ENCODE measurements around the gene PPP2R2B.
"Not testable (repeated sequence)": the region's sequence is repeated elsewhere in the genome, so short reads cannot be mapped to it uniquely, and the experiment has no call there.

The PPP2R2B gene

DNA sequence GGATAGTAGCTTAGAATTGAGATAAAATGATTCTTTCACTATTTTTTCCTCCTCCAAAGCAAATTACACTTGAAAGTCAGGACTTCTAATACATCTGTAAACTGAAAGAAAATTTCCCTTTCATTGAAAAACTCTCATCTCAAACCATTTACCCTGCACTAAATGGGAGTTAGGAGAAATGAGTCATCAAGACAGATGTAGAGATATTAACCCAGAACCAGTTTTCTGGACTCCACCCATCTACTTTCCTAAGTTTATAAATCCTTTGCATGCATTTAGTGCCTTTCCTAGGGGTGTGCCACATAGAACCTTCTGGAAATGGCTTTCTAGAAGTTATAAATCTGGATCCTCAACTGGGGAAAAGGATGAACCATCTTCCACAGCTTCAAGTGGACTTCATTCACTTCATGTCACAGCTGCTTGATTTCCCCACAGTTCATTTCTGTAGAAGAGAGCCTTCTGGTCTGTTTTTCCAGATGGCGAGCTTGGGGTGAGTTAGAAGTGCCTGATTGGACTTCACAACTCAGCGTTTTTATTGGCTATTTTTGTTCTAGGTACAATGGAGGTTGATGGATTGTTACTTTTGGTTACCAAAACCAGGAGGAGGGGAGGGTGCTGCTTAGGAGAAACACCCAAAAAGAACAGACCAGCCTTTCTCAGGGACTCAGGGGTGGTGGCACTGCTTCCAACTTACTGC, 290.1 kb downstream of the PPP2R2B start:
- no peak for DNase-seq

DNA sequence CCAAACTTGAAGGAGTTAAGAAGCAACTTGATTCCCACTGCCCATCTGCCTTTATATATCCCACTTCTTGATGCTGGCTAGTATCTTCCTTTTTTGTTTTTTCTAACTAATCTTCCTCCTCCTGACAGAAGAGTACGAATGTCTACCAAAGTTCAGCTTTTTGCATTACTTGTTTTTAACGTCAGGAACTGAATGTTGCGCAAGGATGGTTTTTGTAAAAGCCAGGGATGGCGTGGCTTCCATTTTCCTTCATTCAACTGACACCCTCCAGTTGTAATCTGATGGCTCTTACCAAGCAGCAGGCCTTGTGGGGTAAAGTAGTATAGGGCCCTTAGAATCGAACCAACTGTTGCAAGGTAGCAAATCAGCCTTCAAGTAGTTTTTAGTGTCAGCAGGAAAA, 291.8 kb downstream of the PPP2R2B start:
- peak; percentile 59 for DNase-seq

GRCh38 chr5:146584750-146585149, 293.8 kb downstream of the PPP2R2B start:
- DNase-seq, result no peak

GRCh38 chr5:146582051-146582596, 296.4 kb downstream of the PPP2R2B start:
- no peak for DNase-seq

DNA sequence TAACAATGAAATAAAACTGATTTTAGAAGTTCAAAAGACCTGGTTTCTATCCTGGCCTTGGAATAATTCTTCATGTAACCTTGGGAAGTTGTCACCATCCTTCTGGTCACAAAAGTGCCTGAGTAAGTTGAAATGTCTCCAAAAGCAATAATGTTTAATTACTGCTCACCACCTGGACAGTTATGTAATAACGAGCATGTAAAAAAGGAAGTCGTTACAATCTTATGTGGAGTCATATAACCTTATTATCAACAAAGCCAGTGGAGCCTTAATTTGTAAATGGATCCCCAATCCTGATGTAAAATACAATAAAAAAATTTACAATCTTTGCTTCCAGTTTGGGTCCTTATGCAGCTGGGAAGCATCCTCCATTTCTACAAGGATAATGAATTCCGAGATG, 298.3 kb downstream of the PPP2R2B start:
- DNase-seq, result peak; percentile 5

- DNase-seq, result peak; percentile 54
Measured at GRCh38 chr5:146574713-146575112, 303.8 kb downstream of the PPP2R2B start.

DNA sequence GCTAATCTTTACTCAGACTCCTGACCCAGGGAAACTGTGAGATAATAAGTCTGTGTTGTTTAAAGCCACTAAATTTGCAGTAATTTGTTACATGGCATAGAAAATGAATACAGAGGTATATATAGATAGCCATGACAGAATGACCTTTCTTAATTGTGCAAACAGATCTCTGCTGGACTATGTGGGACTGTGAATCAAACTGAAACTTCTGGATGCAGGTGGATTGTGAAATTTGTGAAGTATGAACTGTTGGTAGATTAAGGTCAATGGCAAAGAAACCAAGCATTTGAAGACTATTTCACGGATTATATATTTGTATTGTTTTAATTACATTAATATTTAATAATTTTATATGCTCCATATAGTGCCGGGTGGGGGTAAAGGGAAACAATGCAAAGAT, 310.4 kb downstream of the PPP2R2B start:
- no peak for DNase-seq

DNA sequence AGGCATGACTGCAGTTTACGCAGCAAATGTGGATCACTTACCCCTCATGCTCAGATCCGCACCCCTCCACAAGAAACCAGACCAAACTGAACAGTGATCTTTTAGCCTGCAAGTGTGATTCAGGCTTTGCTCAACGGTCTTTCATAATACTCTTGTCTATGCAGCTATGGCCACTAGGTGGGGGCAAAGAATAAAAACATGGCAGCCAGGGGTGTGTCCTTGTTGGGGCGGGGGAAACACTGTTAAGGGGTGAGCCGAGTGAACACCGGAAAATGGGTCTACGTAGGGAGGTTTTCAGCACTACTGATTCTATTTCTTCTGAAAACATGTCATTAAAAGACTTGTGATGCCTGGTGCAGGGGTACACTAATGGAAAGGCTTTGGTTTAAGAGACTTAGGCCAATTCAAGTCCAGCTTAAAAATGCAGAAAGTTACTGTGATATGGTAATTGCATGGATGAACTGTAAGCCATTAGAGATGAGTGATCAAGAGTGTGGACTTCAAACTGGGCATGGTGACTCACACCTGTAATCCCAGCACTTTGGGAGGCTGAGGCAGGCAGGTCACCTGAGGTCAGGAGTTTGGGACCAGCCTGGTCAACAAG, 312.7 kb downstream of the PPP2R2B start:
- peak; percentile 42 for DNase-seq

DNA sequence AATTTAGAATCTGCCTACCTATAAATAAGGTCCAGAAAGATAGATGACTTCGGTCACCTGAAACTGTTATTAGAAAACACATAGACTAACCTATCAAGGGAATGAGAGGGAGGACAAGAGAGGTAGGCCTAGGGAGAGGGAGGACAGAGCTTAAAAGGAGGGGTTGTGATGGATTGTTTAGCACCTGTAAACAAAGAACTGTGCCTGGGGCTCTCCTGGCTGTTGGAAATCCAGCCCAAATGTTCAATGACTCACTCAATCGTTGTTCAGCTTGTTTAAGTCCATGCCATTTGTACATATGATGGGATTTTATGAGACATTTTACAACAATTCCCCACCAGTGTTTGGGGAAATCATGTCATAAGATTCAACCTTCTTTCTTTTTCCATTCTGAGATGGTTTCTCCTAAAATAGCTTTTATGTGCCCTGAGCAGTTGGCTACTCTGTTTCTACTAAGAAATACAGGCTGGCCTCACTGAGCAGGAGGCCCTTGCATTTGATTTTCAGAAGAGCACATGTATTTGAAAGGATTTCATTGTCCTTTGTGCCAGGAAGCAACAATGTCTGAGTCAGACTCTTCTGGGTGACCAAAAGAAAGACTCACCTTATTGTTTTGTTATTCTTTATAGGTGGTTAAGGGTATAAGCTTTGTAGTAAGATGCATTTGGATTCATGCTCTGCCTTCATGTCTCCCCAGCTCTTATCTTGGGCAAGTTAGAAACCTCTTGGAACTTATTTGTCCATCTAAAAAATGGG, 314.4 kb downstream of the PPP2R2B start:
- DNase-seq, result no peak

DNA sequence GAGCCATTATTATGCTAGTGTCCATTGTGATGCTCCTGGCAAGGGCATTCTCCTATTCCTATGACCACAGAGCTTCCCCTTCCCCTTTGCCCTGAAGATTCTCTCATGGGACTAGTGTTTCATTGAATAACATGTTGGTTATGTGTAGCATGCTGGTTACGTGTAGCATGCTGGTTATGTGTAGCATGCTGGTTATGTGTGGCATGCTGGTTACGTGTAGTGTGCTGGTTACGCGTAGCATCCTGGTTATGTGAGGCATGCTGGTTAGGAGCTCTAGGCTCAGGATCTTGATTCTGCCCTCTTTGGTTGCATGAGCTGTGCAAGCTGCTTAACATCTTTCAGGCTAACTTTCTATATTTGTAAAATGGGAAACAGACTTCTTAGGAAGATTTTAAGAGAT, 316.1 kb downstream of the PPP2R2B start:
- DNase-seq, result no peak

- DNase-seq, result no peak
Measured at GRCh38 chr5:146561711-146562110, 316.8 kb downstream of the PPP2R2B start.

GRCh38 chr5:146560205-146560812, 318.2 kb downstream of the PPP2R2B start:
- DNase-seq, result no peak

DNA sequence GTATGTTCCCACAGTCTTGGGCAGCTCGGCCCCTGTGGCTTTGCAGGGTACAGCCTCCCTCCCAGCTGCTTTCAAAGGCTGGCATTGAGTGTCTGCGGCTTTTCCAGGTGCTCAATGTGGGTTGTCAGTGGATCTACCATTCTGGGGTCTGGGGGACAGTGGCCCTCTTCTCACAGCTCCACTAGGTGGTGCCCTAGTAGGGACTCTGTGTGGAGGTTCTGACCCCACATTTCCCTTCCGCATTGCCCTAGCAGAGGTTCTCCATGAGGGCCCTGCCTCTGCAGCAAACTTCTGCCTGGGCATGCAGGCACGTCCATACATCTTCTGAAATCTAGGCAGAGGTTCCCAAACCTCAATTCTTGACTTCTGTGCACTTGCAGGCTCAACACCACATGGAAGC, 321.7 kb downstream of the PPP2R2B start:
- DNase-seq, result not testable (repeated sequence)

DNA sequence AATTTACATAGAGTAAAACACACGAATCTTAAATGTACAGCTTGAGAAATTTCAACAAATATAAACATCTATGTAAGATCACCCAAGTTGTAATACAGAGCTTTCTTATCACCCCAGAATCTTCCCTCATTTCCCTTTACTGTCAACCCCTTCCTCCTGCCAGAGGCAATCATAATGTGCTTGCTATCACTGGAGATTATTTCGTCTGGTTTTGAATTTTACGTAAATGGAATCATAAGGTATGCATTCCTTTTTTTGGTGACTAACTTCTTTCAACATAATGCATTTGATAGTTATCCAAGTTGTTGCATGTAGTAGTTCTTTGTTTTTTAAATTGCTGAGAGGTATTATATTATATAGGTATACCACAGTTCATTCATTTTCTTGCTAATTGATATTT, 325.1 kb downstream of the PPP2R2B start:
- DNase-seq, result no peak

DNA sequence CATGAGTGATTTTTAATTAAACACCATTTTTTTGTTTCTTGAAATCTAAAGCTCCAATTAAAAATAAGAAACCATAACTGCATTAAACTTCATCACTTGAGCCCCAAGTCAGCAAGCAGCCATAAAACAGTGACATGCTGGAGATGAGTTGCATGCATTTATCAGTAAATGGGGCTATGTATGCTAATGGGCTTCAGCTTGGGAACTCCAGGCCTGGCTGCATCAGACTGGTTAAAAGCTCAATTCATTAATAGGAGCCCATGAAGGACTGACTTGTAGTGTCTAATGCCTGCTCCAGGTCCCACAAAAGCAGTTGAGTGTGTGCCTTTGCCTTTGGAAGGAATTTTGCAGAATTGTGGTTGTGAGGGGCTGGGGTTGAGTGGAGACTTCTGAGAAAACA, 328.9 kb downstream of the PPP2R2B start:
- DNase-seq, result no peak

- no peak for DNase-seq
Measured at GRCh38 chr5:146548781-146549449, 329.6 kb downstream of the PPP2R2B start.

DNA sequence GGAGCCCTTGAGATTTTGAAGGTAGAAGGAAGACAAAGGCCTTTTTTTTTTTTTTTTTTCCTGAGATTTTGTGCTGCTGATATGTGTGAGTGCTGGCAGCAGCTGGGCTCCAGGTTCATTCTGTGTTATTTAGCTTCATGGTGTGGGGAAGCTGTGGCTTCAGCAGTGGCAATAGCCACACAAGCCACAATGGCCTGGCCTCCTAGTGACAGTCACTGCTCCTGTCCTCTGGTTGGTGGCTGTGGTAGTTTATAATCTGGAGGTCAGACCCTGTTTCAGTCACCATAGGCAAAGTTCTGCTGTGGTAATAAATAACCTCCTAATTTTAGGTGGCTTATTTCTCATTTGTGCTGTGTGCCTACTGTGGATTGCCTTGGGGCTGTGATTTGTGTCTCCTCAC, 334.3 kb downstream of the PPP2R2B start:
- peak; percentile 51 for DNase-seq

GRCh38 chr5:146541958-146542849, 336.4 kb downstream of the PPP2R2B start:
- DNase-seq, result peak; percentile 28

DNA sequence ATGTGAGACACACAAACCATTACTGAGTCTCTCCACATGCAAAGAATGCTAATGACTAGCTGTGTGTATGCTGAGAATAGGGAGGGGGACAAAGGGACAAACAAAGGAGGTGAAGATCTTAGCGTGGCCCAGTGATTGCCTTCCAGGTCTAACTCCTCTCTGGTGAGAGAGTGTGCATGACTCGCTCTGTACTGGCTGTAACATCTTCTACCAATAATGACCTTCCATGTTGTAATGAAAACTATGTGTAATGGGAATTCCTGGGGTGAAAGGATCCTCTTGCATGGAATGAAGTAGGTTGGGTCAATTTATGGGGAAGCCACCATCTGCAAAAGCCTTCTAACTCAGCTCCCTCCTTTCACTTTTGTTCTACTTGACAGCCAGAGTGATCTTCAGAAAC, 338.1 kb downstream of the PPP2R2B start:
- no peak for DNase-seq

GRCh38 chr5:146539973-146540372, 338.6 kb downstream of the PPP2R2B start:
- no peak for DNase-seq

GRCh38 chr5:146538432-146538831, 340.1 kb downstream of the PPP2R2B start:
- no peak for DNase-seq

GRCh38 chr5:146533882-146534281, 344.7 kb downstream of the PPP2R2B start:
- DNase-seq, result no peak
